ENCODE data around the gene VPS13D. TPM values are rescaled to one million over a fixed set of nuclear protein-coding genes. Genes with fewer than 3 reads are reported as not detected.

The VPS13D gene
- total RNA-seq, 1 experiment from 2014 or later: 20.2 TPM

DNA sequence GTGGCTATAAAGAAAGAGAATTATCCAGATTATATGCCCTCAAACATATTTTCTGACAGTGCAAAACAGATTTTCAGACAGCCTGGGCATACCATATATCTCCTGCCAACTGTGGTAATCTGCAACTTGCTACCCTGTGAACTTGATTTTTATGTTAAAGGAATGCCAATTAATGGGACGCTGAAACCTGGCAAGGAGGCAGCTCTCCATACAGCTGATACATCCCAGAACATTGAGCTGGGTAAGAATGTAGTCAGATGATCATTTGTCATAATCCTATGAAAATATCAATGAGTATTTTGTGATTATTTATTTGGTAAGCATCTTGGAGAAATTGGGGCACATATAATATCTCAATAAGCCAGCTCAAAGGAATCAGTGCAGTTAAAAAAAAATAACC, 124.2 kb downstream of the VPS13D start:
- H2AK5ac ChIP-seq (ENCODE audit: insufficient read length, low read length): no peak overlapping the region
- no peak for DNase-seq
- H3K79me2 ChIP-seq (ENCODE audit: insufficient read depth, low read length): no peaks in the 10 kb centered on the region
- no peak overlapping the region for H3K4ac ChIP-seq (ENCODE audit: low read depth, low read length)
- no peak overlapping the region for H3K27ac Mint-ChIP-seq
- no peak overlapping the region for H3K56ac ChIP-seq (ENCODE audit: insufficient read length, low read depth, low read length)
- H3K9ac ChIP-seq (ENCODE audit: extremely low read depth, insufficient read length, low read length): no peak overlapping the region
- no peak overlapping the region for H4K91ac ChIP-seq (ENCODE audit: insufficient read length, low read depth, low read length)
- H3K18ac ChIP-seq (ENCODE audit: insufficient read length, low read depth, low read length): no peak overlapping the region
- H3K27ac ChIP-seq (ENCODE audit: insufficient read length, low read depth, low read length): no peak overlapping the region
- H3K27me3 ChIP-seq (ENCODE audit: insufficient read depth, low read length): no peaks in the 10 kb centered on the region
- WGBS (ENCODE audit: extremely low coverage, insufficient read length, low lambda C conversion rate): no CpG with 5 or more reads among the region's 1 CpG
- no peak overlapping the region for H2AFZ ChIP-seq (ENCODE audit: low read length)
- H3K79me1 ChIP-seq (ENCODE audit: insufficient read depth, low read depth, low read length, poor library complexity, severe bottlenecking): no peaks in the 10 kb centered on the region
- H2BK5ac ChIP-seq (ENCODE audit: insufficient read length, low read length): no peak overlapping the region
- H4K20me1 ChIP-seq (ENCODE audit: control insufficient read depth, insufficient read depth, insufficient read length): no peaks in the 10 kb centered on the region
- H3K4me1 ChIP-seq (ENCODE audit: insufficient read depth, low read length): no peaks in the 10 kb centered on the region; the same call in 1 of the 2 replicates
- H4K5ac ChIP-seq (ENCODE audit: insufficient read length, low read depth, low read length): no peak overlapping the region
- H3K9me3 Mint-ChIP-seq: no peaks in the 10 kb centered on the region
- H2BK15ac ChIP-seq (ENCODE audit: low read depth, low read length): no peak overlapping the region
- H4K8ac ChIP-seq (replicated peaks; ENCODE audit: insufficient read length, low read depth, low read length): no peak overlapping the region
- peaks cover 22 to 39% (median 27%) of the 10 kb centered on the region in 3 experiments for H3K36me3 Mint-ChIP-seq (ENCODE audit: insufficient read depth in 1 of 3, low read depth in 3 of 3)
- H2BK120ac ChIP-seq (ENCODE audit: low read depth, low read length, poor library complexity, severe bottlenecking): no peak overlapping the region
- H3K14ac ChIP-seq (ENCODE audit: insufficient read depth, low read length): no peak overlapping the region
- no peak overlapping the region for H2BK12ac ChIP-seq (ENCODE audit: insufficient read length, low read depth, low read length)
- H3K4me1 Mint-ChIP-seq: peaks cover 9 to 10% of the 10 kb centered on the region in 2 experiments
- no peak overlapping the region for H2BK20ac ChIP-seq (ENCODE audit: low read depth, low read length, poor library complexity, severe bottlenecking)
- no peaks in the 10 kb centered on the region for H3K23me2 ChIP-seq (ENCODE audit: insufficient read length, low read depth, low read length, poor library complexity, severe bottlenecking)
- no peak overlapping the region for H3K4me3 Mint-ChIP-seq
- TF ChIP-seq, protein P1, sequence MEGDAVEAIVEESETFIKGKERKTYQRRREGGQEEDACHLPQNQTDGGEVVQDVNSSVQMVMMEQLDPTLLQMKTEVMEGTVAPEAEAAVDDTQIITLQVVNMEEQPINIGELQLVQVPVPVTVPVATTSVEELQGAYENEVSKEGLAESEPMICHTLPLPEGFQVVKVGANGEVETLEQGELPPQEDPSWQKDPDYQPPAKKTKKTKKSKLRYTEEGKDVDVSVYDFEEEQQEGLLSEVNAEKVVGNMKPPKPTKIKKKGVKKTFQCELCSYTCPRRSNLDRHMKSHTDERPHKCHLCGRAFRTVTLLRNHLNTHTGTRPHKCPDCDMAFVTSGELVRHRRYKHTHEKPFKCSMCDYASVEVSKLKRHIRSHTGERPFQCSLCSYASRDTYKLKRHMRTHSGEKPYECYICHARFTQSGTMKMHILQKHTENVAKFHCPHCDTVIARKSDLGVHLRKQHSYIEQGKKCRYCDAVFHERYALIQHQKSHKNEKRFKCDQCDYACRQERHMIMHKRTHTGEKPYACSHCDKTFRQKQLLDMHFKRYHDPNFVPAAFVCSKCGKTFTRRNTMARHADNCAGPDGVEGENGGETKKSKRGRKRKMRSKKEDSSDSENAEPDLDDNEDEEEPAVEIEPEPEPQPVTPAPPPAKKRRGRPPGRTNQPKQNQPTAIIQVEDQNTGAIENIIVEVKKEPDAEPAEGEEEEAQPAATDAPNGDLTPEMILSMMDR (conservative IDR thresholded peaks at IDR 0.05): no peak
- no peak overlapping the region for H3K23ac ChIP-seq (ENCODE audit: insufficient read length, low read depth, low read length)
- H3K9me3 ChIP-seq (ENCODE audit: control insufficient read depth, low read depth, low read length): no peaks in the 10 kb centered on the region
- H3K27me3 Mint-ChIP-seq (ENCODE audit: low read depth): no peaks in the 10 kb centered on the region
- no peak overlapping the region for H3K4me2 ChIP-seq (ENCODE audit: insufficient read depth, insufficient read length, low read length)
- H3T11ph ChIP-seq (ENCODE audit: low read length): no peak overlapping the region

Measured in H9 (cell line).